Subcutaneous abdominal adipose tissue (tissue), 5 donors: ENCODE measurements around the gene PARD3.

Experiments
- H3K27ac ChIP-seq: one replicate; pipeline ENCODE4 v1.7.0; 2013; ENCODE audit warnings: low read depth, mild to moderate bottlenecking, inconsistent platforms, low read length, moderate library complexity
- H3K27me3 ChIP-seq, 5 donors: one replicate each; pipeline ENCODE4 v1.7.0; 2013; ENCODE audit warnings: low read length in 5 of 5, inconsistent platforms in 1 of 5; ENCODE audit not compliant: control insufficient read depth in 5 of 5, insufficient read depth in 4 of 5
- H3K36me3 ChIP-seq, 5 donors: one replicate each; pipeline ENCODE4 v1.7.0; 2013; ENCODE audit warnings: low read length in 5 of 5; ENCODE audit not compliant: control insufficient read depth in 5 of 5, insufficient read depth in 5 of 5
- H3K4me1 ChIP-seq, 5 donors: one replicate each; pipeline ENCODE4 v1.7.0; 2013; ENCODE audit warnings: low read length in 5 of 5, mild to moderate bottlenecking in 3 of 5, moderate library complexity in 1 of 5; ENCODE audit not compliant: control insufficient read depth in 5 of 5, insufficient read depth in 5 of 5
- H3K4me3 ChIP-seq, 5 donors: one replicate each; pipeline ENCODE4 v1.7.0; 2013; ENCODE audit warnings: low read length in 5 of 5, low read depth in 1 of 5
- H3K9ac ChIP-seq, 5 donors: one replicate each; pipeline ENCODE4 v1.7.0; 2013; ENCODE audit warnings: low read length in 5 of 5, mild to moderate bottlenecking in 4 of 5, moderate library complexity in 3 of 5
- H3K9me3 ChIP-seq, 5 donors: one replicate each; pipeline ENCODE4 v1.7.0; 2013; ENCODE audit warnings: low read length in 5 of 5; ENCODE audit not compliant: control insufficient read depth in 5 of 5
- donor health status: healthy.
- donor health status: healthy.
- donor health status: healthy.
- donor health status: healthy.
- donor health status: healthy.

The PARD3 gene

GRCh38 chr10:34467902-34468301, 347.2 kb downstream of the PARD3 start:
- Histone ChIP-seq H3K9me3 (no peaks in the 10 kb centered on the region), H3K27me3 (no peaks in the 10 kb centered on the region), H3K9ac (no peak overlapping the region), H3K27ac (no peak overlapping the region), H3K4me3 (no peak overlapping the region), H3K4me1 (no peaks in the 10 kb centered on the region), H3K36me3 (peaks cover 0 to 6% (median 0%) of the 10 kb centered on the region in 5 donors)

GRCh38 chr10:34467364-34467763, 347.7 kb downstream of the PARD3 start:
- Histone ChIP-seq H3K4me3 (no peak overlapping the region), H3K4me1 (no peaks in the 10 kb centered on the region), H3K9ac (no peak overlapping the region), H3K36me3 (peaks cover 0 to 6% (median 0%) of the 10 kb centered on the region in 5 donors), H3K27me3 (no peaks in the 10 kb centered on the region), H3K27ac (no peak overlapping the region), H3K9me3 (no peaks in the 10 kb centered on the region)

- peaks cover 0 to 6% (median 0%) of the 10 kb centered on the region in 5 donors for H3K36me3 ChIP-seq
- no peaks in the 10 kb centered on the region for H3K9me3 ChIP-seq
- no peak overlapping the region for H3K27ac ChIP-seq
- H3K27me3 ChIP-seq = no peaks in the 10 kb centered on the region
- no peaks in the 10 kb centered on the region for H3K4me1 ChIP-seq
- H3K4me3 ChIP-seq = no peak overlapping the region
- H3K9ac ChIP-seq = no peak overlapping the region
These were observed 349.4 kb downstream of the PARD3 start for GRCh38 chr10:34465678-34466077.

- no peak overlapping the region for H3K4me3 ChIP-seq
- H3K9ac ChIP-seq = no peak overlapping the region
- H3K27ac ChIP-seq = no peak overlapping the region
- no peaks in the 10 kb centered on the region for H3K9me3 ChIP-seq
- H3K36me3 ChIP-seq = peaks cover 0 to 4% (median 0%) of the 10 kb centered on the region in 5 donors
- H3K27me3 ChIP-seq = no peaks in the 10 kb centered on the region
- H3K4me1 ChIP-seq = no peaks in the 10 kb centered on the region
These were observed 350.5 kb downstream of the PARD3 start for GRCh38 chr10:34464591-34464990.

GRCh38 chr10:34464000-34464399, 351.1 kb downstream of the PARD3 start:
- Histone ChIP-seq H3K9ac (no peak overlapping the region), H3K27ac (no peak overlapping the region), H3K27me3 (no peaks in the 10 kb centered on the region), H3K9me3 (no peaks in the 10 kb centered on the region), H3K4me1 (no peaks in the 10 kb centered on the region), H3K36me3 (peaks cover 0 to 3% (median 0%) of the 10 kb centered on the region in 5 donors), H3K4me3 (no peak overlapping the region)

GRCh38 chr10:34462993-34463392, 352.1 kb downstream of the PARD3 start:
- Histone ChIP-seq H3K9me3 (no peaks in the 10 kb centered on the region), H3K9ac (no peak overlapping the region), H3K27me3 (no peaks in the 10 kb centered on the region), H3K36me3 (peaks cover 0 to 3% (median 0%) of the 10 kb centered on the region in 5 donors), H3K4me3 (no peak overlapping the region), H3K4me1 (no peaks in the 10 kb centered on the region), H3K27ac (no peak overlapping the region)

- no peak overlapping the region for H3K27ac ChIP-seq
These were observed 353.0 kb downstream of the PARD3 start for GRCh38 chr10:34462056-34462455.

GRCh38 chr10:34454590-34455261, 360.4 kb downstream of the PARD3 start:
- Histone ChIP-seq H3K9ac (no peak overlapping the region), H3K9me3 (no peaks in the 10 kb centered on the region), H3K27ac (no peak overlapping the region), H3K4me1 (peaks cover 0 to 16% (median 0%) of the 10 kb centered on the region in 5 donors), H3K4me3 (no peak overlapping the region), H3K27me3 (no peaks in the 10 kb centered on the region), H3K36me3 (no peaks in the 10 kb centered on the region)

More at GRCh38 chr10:34462056-34462455, 353.0 kb downstream of the PARD3 start:
- Histone ChIP-seq H3K9me3 (no peaks in the 10 kb centered on the region), H3K27me3 (no peaks in the 10 kb centered on the region), H3K4me1 (no peaks in the 10 kb centered on the region), H3K4me3 (no peak overlapping the region), H3K36me3 (no peaks in the 10 kb centered on the region), H3K9ac (no peak overlapping the region)

- no peaks in the 10 kb centered on the region for H3K27me3 ChIP-seq
- H3K36me3 ChIP-seq = no peaks in the 10 kb centered on the region
- no peaks in the 10 kb centered on the region for H3K9me3 ChIP-seq
- H3K4me1 ChIP-seq = peaks cover 0 to 3% (median 0%) of the 10 kb centered on the region in 5 donors
- H3K9ac ChIP-seq = no peak overlapping the region
- no peak overlapping the region for H3K4me3 ChIP-seq
- no peak overlapping the region for H3K27ac ChIP-seq
These were observed 365.3 kb downstream of the PARD3 start for GRCh38 chr10:34449836-34450235.

GRCh38 chr10:34446049-34446448, 369.0 kb downstream of the PARD3 start:
- Histone ChIP-seq H3K36me3 (no peaks in the 10 kb centered on the region), H3K27me3 (no peaks in the 10 kb centered on the region), H3K4me3 (no peak overlapping the region), H3K9me3 (no peaks in the 10 kb centered on the region), H3K27ac (no peak overlapping the region), H3K4me1 (peaks cover 0 to 3% (median 0%) of the 10 kb centered on the region in 5 donors), H3K9ac (no peak overlapping the region)
